ENCODE measurements around the gene LMBR1. TPM values are rescaled to one million over a fixed set of nuclear protein-coding genes. Genes with fewer than 3 reads are reported as not detected.
A peak's percentile ranks its signal among the peaks of the same experiment; 100 is the strongest.
"Not testable (repeated sequence)": the region's sequence is repeated elsewhere in the genome, so short reads cannot be mapped to it uniquely, and the experiment has no call there.

LMBR1 gene, protein sequence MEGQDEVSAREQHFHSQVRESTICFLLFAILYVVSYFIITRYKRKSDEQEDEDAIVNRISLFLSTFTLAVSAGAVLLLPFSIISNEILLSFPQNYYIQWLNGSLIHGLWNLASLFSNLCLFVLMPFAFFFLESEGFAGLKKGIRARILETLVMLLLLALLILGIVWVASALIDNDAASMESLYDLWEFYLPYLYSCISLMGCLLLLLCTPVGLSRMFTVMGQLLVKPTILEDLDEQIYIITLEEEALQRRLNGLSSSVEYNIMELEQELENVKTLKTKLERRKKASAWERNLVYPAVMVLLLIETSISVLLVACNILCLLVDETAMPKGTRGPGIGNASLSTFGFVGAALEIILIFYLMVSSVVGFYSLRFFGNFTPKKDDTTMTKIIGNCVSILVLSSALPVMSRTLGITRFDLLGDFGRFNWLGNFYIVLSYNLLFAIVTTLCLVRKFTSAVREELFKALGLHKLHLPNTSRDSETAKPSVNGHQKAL
- 106 and 159 TPM in 2 replicates for total RNA-seq

DNA sequence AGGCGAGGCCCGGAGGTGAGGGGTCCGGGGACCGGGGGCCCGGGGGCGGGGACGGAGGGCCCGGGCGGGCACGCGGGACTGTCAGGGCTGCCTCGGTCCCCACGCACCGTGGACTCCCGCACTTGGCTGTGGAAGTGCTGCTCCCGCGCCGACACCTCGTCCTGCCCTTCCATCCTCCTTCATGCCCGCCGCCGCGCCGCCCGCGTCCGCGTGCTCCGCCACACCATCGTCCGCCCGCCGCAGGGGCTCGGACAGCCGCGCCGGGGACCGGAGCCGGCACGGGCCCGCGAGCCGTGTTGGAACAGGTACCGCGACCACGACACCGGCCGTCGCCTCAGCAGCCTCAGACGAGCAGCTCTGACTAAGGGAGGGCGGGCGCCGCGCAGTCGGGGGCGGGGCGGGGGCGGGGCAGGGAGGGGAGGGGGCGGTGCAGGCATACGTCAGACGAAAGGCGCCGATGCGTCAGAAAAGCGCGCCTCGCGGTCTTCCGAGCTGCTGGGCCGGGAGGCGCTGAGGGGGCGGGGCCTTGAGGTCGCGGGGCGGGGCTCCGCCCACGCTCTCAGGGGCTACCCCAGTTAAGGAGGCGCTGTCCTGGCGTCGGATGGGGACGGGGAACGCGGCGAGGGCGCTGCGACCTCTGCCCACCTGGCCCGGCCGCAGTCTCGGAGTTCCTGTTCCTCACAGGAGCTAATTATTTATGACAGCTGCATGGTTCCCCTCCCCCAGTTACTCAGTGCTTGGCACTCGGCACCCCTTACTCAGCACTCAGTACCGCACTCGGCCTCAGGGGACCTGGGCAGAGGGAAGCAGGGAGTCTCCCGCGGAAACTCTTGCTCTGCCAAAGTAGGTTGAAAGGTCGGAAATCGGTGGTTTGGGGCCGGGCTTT is at the start of gene LMBR1:
Gene LMBR1 (minus strand): TSS at position 363 of the 886 bp plus-strand sequence. CDS start 190 bp downstream, at position 173.
- peak; percentile 90 to 96 for DNase-seq (ENCODE audit: low read depth in 2 of 2)

DNA sequence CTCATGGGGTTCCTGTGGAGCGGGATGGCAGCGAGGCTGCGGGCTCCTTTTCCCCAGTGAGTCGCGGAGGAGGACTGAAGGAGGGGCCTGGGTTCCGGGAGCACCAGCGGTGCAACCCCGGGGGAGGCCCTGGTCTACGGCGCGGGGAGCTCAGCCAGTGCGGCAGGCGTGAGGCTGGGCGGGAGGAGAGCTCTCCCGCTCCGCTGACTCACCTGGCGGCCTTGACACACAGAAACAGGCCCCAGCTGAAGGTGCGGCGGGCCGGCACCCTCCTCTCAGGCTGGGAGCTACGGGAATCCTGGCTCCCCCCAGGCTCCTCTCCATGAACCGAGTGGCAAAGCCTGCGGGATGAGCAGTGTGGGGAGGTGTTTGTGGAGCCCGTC is 49.7 kb upstream of the LMBR1 start:
- no peak for DNase-seq (ENCODE audit: low read depth in 2 of 2)

DNA sequence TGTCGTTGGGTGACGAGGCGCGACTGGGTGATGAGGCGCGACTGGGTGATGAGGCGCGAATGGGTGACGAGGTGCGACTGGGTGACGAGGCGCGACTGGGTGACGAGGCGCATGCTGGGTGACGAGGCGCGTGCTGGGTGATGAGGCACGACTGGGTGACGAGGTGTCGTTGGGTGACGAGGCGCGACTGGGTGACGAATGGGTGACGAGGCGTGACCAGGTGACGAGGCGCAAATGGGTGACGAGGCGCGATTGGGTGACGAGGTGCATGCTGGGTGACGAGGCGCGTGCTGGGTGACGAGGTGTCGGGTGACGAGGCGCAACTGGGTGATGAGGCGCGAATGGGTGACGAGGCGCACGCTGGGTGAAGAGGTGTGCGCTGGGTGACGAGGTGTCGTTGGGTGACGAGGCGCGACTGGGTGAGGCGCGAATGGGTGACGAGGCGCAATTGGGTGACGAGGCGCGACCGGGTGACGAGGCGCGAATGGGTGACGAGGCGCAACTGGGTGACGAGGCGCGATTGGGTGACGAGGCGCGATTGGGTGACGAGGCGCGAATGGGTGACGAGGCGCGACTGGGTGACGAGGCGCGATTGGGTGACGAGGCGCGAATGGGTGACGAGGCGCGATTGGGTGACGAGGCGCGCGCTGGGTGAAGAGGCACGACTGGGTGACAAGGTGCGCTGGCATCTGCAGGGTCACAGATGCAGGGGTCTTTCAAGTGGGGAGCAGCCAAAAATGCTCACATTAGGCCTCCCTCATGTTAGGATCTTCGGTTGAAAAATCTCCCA is 48.6 kb upstream of the LMBR1 start:
- no peak for DNase-seq (ENCODE audit: low read depth in 2 of 2)

DNA sequence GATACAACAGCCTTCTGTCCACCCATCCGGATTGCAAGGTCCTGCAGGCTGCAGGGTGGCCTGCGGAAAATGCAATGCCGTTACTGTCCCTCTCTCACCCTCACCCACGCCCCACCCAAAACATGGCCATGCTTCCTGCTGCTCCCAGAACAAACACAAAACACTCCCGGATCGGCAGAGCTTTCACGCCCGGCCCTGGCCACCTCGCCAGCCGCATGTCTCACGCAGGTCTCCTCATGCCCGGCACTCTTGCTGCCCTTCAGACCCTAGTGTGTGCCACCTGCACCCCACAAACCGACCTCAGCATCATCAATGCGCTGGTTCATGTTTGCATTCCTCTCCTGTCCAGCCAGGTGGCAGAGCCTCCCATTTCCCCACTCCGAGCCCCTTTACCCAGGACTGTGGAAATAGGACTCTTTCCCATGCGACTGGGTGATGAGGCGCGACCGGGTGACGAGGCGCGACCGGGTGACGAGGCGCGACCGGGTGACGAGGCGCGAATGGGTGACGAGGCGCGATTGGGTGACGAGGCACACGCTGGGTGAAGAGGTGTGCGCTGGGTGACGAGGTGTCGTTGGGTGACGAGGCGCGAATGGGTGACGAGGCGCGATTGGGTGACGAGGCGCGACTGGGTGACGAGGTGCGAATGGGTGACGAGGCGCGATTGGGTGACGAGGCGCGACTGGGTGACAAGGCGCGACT is 47.6 kb upstream of the LMBR1 start:
- DNase-seq (ENCODE audit: low read depth in 2 of 2) = no peak

DNA sequence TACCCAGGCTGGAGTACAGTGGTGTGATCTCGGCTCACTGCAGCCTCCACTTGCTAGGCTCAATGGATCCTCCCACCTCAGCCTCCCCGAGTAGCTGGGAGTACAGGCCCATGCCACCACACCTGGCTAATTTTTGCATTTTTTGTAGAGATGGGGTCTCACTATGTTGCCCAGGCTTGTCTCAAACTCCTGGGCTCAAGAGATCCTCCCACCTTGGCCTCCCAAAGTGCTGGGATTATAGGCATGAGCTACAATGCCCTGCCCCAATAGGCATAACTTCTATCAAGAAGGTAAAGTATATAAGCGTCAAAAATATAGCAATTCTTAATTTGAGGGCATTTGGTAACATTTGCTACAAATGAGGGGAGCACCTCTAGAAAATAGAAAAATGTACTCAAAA is 43.8 kb upstream of the LMBR1 start:
- DNase-seq (ENCODE audit: low read depth in 2 of 2) = not testable (repeated sequence)

DNA sequence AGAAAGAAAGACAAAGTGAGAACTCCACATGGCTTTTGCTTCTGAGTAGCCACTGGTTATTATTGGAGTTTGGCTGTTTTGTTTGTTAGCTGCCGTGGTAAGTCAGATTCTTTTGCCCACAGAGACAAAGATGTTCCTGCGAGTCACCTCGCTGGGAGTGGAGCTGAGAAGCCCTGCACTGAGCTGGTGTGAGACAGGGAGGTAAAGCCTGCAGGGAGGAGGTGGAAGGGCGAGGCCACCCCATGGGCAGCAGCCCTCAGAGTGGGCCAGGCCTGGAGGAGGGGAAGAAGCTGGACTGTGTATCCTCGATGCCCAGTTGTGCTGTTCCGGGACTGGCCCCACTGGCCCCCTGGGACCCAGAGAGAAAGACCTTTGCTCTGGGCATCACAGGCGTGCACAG is 42.3 kb upstream of the LMBR1 start:
- no peak for DNase-seq (ENCODE audit: low read depth in 2 of 2)

DNA sequence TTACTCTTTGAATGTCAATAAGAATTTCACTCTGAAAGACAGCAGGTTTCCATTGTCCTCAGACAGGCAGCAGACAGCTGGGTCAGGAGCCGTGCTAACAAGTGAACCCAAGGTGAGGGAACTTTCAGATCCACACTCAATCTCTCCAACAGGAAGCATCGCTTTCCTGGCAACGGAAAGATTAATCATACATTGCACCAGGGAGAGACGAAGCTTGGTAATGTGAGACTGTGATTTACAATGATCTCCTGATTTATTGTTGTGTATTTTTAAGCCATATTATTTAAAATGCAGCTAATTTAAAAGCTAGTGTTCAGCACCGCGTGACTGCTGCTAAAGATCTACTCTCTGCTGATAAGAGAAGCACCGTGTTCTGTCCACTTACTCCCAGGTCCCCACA is 39.0 kb upstream of the LMBR1 start:
- DNase-seq (ENCODE audit: low read depth in 2 of 2) = peak; percentile 93 to 99

DNA sequence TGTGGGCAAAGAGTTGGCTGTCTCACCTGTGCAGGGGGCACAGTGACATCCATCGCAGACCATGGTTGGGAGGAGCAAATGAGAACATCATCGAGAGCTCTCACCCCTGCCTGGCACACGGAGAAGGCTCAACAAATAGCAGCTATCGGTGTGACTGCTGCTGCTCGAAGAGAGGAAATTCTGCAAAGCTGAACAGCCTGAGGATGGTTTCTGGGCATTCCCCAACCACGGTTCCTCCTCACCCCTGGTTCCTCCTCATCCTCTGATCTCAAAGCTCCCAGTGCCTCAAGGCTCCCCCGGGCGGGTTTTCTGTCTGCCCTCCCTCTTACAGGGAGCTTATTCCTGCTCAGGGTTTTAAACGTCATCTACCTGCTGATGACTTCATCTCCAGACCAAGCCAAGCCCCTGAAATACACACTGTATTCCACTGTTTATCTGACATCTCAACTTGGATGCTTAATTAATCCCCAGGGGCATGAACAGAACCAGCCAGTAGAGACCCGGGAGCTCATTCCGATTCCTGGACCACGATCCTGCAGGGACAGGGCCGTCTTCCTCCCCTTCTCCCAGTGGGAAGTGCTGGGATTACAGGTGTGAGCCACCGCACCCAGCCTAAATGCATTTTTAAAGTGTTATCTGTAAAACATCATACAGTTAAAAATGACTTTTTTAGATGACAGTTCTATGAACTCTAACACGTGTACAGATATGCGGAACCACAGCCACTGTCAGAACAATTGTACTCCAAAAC is 37.0 kb upstream of the LMBR1 start:
- DNase-seq (ENCODE audit: low read depth in 2 of 2) = no peak

DNA sequence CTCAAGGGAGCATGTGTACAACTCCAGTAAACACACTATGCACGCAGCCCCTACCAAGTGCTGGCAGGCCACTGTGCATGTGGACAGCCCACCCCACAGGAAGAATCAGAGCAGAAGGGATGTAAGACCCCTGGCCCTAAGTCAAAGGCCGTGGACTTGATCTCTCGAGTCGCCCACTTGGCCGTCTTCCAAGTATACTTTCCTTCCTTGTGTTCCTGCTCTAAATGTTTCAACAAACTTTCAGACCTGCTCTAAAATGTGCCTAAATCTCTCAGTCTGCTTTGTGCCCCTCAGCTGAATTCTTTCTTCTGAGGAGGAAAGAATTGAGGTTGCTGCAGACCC is 35.4 kb upstream of the LMBR1 start:
- no peak for DNase-seq (ENCODE audit: low read depth in 2 of 2)

DNA sequence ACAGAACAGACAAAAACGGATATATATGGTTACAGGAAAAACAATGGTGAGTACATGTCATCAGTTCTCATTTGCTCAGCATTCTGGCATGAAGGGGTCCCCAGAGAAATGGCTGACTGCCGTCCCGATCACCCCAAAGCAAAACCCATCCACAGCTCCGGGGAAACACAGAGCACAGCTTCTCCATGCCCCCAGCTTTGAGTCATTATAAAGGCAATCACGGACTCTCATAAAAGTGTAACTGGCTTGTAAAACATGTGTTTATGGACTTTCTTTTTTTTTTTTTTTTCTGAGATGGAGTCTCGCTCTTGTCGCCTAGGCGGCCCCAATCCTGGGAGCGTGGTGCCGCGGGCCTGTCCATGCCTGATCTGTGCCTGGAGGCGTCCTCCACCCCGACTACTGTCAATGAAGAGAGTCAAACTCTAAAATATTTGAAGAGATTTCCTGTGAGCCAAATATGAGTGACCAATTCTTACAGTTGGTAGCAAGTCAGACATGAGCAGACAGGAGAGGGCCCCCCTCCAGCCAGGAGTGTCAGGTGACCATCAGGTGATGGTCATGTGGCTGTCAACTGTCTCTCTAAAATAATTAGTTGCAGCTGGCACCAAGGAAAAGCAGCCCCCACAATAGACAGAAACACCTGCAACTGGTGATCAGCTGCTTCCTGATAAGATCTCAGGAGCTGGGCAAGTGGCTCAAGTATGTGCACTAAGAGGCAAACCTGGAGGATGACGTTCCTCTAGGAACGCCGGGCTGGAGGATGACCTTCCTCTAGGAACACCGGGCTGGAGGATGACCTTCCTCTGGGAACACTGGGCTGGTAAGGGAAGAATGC is 34.8 kb upstream of the LMBR1 start:
- peak in 1 of 2 donors; percentile 98 for DNase-seq (ENCODE audit: low read depth in 2 of 2)

DNA sequence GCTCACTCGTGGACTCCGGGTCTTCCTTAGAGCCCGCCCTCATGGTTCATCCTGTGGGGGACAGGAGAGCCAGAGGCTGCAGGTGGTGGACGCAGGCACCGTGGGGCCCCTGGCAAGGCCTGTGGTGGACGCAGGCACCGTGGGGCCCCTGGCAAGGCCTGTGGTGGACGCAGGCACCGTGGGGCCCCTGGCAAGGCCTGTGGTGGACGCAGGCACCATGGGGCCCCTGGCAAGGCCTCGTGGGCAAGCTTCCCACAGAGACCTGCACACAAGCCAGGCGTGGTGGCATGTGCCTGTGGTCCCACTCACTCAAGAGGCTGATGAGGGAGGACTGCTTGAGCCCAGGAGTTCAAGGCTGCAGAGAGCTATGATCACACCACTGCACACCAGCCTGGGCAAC is 32.8 kb upstream of the LMBR1 start:
- DNase-seq (ENCODE audit: low read depth in 2 of 2) = not testable (repeated sequence)

DNA sequence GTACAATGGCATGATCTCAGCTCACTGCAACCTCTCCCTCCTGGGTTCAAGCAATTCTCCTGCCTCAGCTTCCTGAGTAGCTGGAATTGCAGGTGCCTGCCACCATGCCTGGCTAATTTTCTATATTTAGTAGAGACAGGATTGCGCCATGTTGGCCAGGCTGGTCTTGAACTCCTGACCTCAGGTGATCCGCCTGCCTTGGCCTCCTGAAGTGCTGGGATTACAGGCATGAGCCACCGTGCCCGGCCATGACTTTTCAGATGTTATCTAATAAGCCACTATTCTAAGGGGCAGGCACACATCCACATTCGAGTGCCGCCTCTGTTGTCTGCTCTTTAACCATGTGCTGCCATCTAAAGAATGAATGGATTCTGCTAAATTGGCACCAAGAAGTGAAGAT is 29.3 kb upstream of the LMBR1 start:
- not testable (repeated sequence) for DNase-seq (ENCODE audit: low read depth in 2 of 2)

DNA sequence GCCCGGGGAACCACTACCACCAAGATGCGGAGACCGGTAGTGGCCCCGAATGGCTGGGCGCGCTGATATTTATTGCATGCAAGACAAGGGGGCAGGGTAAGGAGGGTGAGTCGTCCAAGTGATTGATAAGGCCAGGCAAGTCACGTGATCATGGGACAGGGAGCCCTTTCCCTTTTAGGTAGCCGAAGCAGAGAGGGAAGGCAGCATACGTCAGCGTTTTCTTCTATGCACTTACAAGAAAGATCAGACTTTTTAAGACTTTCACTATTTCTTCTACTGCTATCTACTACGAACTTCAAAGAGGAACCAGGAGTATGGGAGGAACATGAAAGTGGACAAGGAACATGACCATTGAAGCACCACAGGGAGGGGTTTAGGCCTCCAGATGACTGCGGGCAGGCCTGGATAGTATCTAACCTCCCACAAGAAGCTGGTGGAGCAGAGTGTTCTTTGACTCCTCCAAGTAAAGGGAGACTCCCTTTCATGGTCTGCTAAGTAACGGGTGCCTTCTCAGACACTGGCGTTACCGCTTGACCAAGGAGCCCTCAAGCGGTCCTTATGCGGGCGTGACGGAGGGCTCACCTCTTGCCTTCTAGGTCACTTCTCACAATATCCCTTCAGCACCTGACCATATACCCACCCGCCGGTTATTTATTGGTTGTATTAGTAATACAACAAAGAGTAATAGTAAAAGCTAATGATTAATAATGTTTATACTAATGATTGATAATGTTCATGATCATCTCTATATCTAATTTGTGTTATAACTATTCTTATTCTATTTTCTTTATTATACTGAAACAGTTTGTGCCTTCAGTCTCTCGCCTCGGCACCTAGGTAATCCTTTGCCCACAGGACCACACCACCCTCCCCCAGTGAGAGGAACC is 27.7 kb upstream of the LMBR1 start:
- DNase-seq (ENCODE audit: low read depth in 2 of 2) = not testable (repeated sequence)

DNA sequence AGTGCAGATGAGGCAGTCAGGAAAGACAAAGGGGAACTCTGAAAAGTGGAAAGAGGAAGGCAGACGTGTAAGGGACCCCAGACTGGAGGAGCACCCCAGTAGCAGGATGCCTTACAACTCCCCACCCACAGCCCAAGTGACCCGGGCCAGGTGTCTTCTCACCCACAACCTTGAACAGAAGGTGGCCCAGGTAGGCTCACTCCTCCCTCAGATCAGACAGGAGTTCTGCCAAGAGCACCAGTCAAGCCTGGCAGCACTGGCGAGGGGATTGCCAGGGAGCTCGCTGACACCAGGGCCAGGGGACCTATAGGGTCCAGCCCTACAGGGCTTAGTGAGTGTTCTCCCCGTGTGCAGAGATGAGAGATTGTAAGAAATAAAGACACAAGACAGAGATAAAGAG is 27.1 kb upstream of the LMBR1 start:
- DNase-seq (ENCODE audit: low read depth in 2 of 2) = no peak

DNA sequence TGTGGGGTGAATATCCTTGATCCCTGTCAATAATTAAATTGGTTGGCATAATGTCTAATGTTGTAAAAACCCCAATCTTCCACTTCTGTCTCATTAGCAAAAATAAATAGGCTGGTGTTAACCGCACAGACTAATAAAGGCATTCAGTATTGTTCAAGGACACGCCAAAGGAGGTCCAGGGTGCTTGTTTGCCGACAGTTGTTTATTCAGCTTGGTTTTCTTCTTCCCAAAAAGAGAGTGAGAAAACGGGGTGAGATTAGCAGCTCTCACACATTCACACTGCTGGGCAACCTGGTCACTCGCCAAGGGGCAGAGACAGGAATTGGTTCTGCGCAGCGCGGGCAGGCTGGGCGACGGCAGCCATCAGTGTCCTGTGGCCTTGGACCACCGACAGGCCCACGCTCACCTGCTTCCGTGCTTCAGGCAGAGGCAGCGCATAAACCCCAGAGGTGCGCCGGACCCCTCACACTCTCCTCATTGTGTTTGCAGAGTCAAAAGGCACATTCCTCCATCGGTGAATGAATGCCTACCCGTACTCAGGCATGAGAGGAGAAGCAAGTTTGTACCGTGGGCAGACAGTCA is 26.2 kb upstream of the LMBR1 start:
- no peak for DNase-seq (ENCODE audit: low read depth in 2 of 2)

DNA sequence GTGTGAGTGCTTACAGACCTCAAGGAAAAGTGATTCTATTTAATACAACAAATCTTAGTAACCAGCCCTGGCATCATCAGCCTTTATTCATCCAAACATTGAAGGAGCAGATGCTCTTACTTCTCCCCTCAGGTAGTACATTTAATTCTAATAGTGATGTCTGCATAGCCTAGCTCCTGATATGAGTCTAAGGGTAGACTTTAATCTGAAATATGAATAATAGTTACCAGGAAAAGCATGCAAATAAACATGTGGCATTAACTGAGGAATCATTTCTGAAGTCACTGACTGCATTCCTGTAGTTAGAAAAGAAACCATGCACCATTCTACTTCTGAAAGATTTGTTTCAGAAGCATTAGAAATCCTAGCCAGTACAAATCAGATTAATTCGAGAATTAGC is 25.7 kb upstream of the LMBR1 start:
- no peak for DNase-seq (ENCODE audit: low read depth in 2 of 2)

DNA sequence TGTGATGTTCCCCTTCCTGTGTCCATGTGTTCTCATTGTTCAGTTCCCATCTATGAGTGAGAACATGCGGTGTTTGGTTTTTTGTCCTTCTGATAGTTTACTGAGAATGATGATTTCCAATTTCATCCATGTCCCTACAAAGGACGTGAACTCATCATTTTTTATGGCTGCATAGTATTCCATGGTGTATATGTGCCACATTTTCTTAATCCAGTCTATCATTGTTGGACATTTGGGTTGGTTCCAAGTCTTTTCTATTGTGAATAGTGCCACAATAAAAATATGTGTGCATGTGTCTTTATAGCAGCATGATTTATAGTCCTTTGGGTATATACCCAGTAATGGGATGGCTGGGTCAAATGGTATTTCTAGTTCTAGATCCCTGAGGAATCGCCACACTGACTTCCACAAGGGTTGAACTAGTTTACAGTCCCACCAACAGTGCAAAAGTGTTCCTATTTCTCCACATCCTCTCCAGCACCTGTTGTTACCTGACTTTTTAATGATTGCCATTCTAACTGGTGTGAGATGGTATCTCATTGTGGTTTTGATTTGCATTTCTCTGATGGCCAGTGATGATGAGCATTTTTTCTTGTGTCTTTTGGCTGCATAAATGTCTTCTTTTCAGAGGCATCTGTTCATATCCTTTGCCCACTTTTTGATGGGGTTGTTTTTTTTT is 16.7 kb upstream of the LMBR1 start:
- not testable (repeated sequence) for DNase-seq (ENCODE audit: low read depth in 2 of 2)
